B cell (primary cell): ENCODE data around the gene SLC4A2. TPM values are rescaled to one million over a fixed set of nuclear protein-coding genes. Genes with fewer than 3 reads are reported as not detected.

Experiments used
- ATAC-seq: fragments of 200-7000 bp; cut with Tn5 transposase; one replicate; pipeline ENCODE4 v1.10.0; 2021; ENCODE audit warnings: low read depth, mild to moderate bottlenecking, moderate number of reproducible peaks, moderate library complexity
- CTCF ChIA-PET: fragments of 350-600 bp; sonication (Branson Sonifier 250); formaldehyde crosslinking; loops from one replicate; lab custom pipeline; 2021; ENCODE audit warnings: antibody characterized with exemption, inconsistent platforms; lab: Charles Lee
- POLR2A ChIA-PET: fragments of 350-600 bp; sonication (Branson Sonifier 250); formaldehyde crosslinking; loops from one replicate; lab custom pipeline; 2021; ENCODE audit warnings: antibody characterized with exemption; lab: Charles Lee
- DNase-seq: peaks from one replicate; pipeline ENCODE4 v3.0.0; 2013
- H2AFZ ChIP-seq: 2 replicates; pipeline ENCODE4 v1.6.1; 2012; ENCODE audit warnings: mild to moderate bottlenecking, low read depth, low read length; ENCODE audit not compliant: insufficient read depth, poor library complexity, severe bottlenecking
- H3K27ac ChIP-seq, 2 donors: 1 replicate in 1 of 2; 2 replicates in 1 of 2; pipeline ENCODE4 v1.5.1; 2012 to 2013; ENCODE audit warnings: low read length in 2 of 2, mild to moderate bottlenecking in 2 of 2, moderate library complexity in 1 of 2
- H3K27me3 ChIP-seq, 4 experiments: fragments of 200-600 bp in 1 of 4; sonication (generic) in 1 of 4; replicated peaks in 1 of 4; 1 replicate in 2 of 4; 2 replicates in 2 of 4; pipeline versions ENCODE4 v1.6.1 to v1.7.0; 2013 to 2016; ENCODE audit warnings: low read length in 3 of 4, mild to moderate bottlenecking in 2 of 4, mixed read lengths in 1 of 4, moderate library complexity in 1 of 4; ENCODE audit not compliant: insufficient read depth in 4 of 4, control insufficient read depth in 3 of 4; ENCODE audit errors: control extremely low read depth in 1 of 4
- H3K36me3 ChIP-seq, 2 experiments: replicated peaks in 1 of 2; 1 replicate in 1 of 2; 2 replicates in 1 of 2; pipeline versions ENCODE4 v1.6.1 to v1.7.1; 2013; ENCODE audit warnings: low read length in 1 of 2; ENCODE audit not compliant: insufficient read depth in 2 of 2, control insufficient read depth in 1 of 2; ENCODE audit errors: control extremely low read depth in 1 of 2, extremely low read depth in 1 of 2
- H3K4me1 ChIP-seq, 2 donors: fragments of 200-600 bp in 1 of 2; sonication (generic) in 1 of 2; 1 replicate in 1 of 2; 2 replicates in 1 of 2; pipeline versions ENCODE4 v1.5.1 to v1.6.1; 2013 to 2017; ENCODE audit warnings: low read length in 2 of 2; ENCODE audit not compliant: control insufficient read depth in 2 of 2, insufficient read depth in 2 of 2
- H3K4me2 ChIP-seq: replicated peaks from 2 replicates; pipeline ENCODE3; 2012; ENCODE audit warnings: mild to moderate bottlenecking, low read depth, low read length; ENCODE audit not compliant: poor library complexity, severe bottlenecking
- H3K4me3 ChIP-seq, 5 experiments: fragments of 200-600 bp in 1 of 5; sonication (generic) in 1 of 5; 1 replicate in 3 of 5; 2 replicates in 2 of 5; pipeline versions ENCODE4 v1.5.1 to v1.7.0; 2011 to 2016; ENCODE audit warnings: low read length in 4 of 5, mild to moderate bottlenecking in 4 of 5, low read depth in 2 of 5, control low read depth in 1 of 5, moderate library complexity in 1 of 5; ENCODE audit not compliant: insufficient read depth in 1 of 5; ENCODE audit errors: control extremely low read depth in 1 of 5, extremely low read depth in 1 of 5
- H3K79me2 ChIP-seq: fragments of 200-600 bp; sonication (generic); one replicate; pipeline ENCODE4 v1.6.0; 2016; ENCODE audit warnings: low read length; ENCODE audit not compliant: control insufficient read depth, insufficient read depth
- H3K9ac ChIP-seq: fragments of 200-600 bp; sonication (generic); 2 replicates; pipeline ENCODE4 v1.6.1; 2017; ENCODE audit warnings: mild to moderate bottlenecking, low read length, moderate library complexity
- H3K9me3 ChIP-seq, 3 donors: one replicate each; pipeline versions ENCODE4 v1.6.1 to v1.7.1; 2013; ENCODE audit warnings: low read length in 2 of 3; ENCODE audit not compliant: control insufficient read depth in 2 of 3, insufficient read depth in 1 of 3; ENCODE audit errors: control extremely low read depth in 1 of 3
- H4K20me1 ChIP-seq: 2 replicates; pipeline ENCODE4 v1.6.0; 2012; ENCODE audit warnings: mild to moderate bottlenecking, low read length; ENCODE audit not compliant: insufficient read depth, control insufficient read depth, poor library complexity, severe bottlenecking
- H3K27ac Mint-ChIP-seq: one replicate; pipeline ENCODE4 v1.8.0; 2021; ENCODE audit warnings: mixed read lengths
- H3K27me3 Mint-ChIP-seq: one replicate; pipeline ENCODE4 v1.8.0; 2021; ENCODE audit warnings: mixed read lengths
- H3K4me1 Mint-ChIP-seq: one replicate; pipeline ENCODE4 v1.8.0; 2021; ENCODE audit warnings: mixed read lengths
- H3K4me3 Mint-ChIP-seq: one replicate; pipeline ENCODE4 v1.8.0; 2021; ENCODE audit warnings: mixed read lengths
- H3K9me3 Mint-ChIP-seq: one replicate; pipeline ENCODE4 v1.8.0; 2022; ENCODE audit warnings: mixed read lengths; ENCODE audit not compliant: insufficient read depth
- CTCF ChIP-seq: fragments of 200-600 bp; IDR thresholded peaks from one replicate; pipeline ENCODE4 v1.8.0; 2022; ENCODE audit warnings: antibody characterized with exemption, mild to moderate bottlenecking
- EZH2 ChIP-seq: IDR thresholded peaks from 2 replicates; pipeline ENCODE4 v1.6.1; 2012; ENCODE audit warnings: borderline replicate concordance, low read depth, mild to moderate bottlenecking, moderate library complexity, low read length; ENCODE audit not compliant: insufficient read depth, poor library complexity, severe bottlenecking
- WGBS: methylation state at CpG from one replicate; pipeline ENCODE4 v1.1.5; 2013; ENCODE audit warnings: missing lambda C conversion rate; ENCODE audit not compliant: insufficient coverage; 5-methylcytosine and 5-hydroxymethylcytosine counted together
- intact Hi-C: fragments of 100-400 bp; cut with micrococcal nuclease; formaldehyde crosslinking; loops from one replicate; pipeline ENCODE4 v1.10.0; 2022
- polyA plus RNA-seq: library from polyadenylated mRNA; depleted of rRNA; stranded (reverse); fragments of >200 nt; gene quantifications from 2 replicates; pipeline ENCODE4 v1.2.3, GENCODE V29; 2012
- total RNA-seq, 2 donors: library from RNA; stranded (reverse); fragments of 120-200 nt in 1 of 2; gene quantifications; 1 replicate in 1 of 2; 2 replicates in 1 of 2; pipeline versions ENCODE4 v1.2.3 to v1.2.4, GENCODE V29; 2013 to 2022

The SLC4A2 gene
- total and polyA plus RNA-seq, 2 donors (not counting 1 experiment from before 2014, with no cell fraction given) = 82.8 to 113 TPM

- Histone ChIP-seq H3K4me3 (no peak overlapping the region), H3K79me2 (no peaks in the 10 kb centered on the region), H3K27me3 (peaks cover 0 to 29% (median 7%) of the 10 kb centered on the region in 4 experiments), H4K20me1 (peaks cover 6% of the 10 kb centered on the region), H3K4me1 (peaks cover 0 to 3% of the 10 kb centered on the region in 2 donors), H3K36me3 (no peaks in the 10 kb centered on the region), H3K4me2 (peak overlapping the region; percentile 44), H2AFZ (no peak overlapping the region), H3K9ac (no peak overlapping the region), H3K9me3 (no peaks in the 10 kb centered on the region), H3K27ac (no peak overlapping the region)
- DNase-seq (no peak), ATAC-seq (no peak)
- no peak for TF ChIP-seq EZH2
- TF ChIP-seq CTCF = no peak
- Mint-ChIP-seq H3K9me3 (no peaks in the 10 kb centered on the region), H3K27me3 (peaks cover 17% of the 10 kb centered on the region), H3K4me3 (peak overlapping the region; percentile 60), H3K27ac (no peak overlapping the region), H3K4me1 (peaks cover 10% of the 10 kb centered on the region)
- intact Hi-C loops = no loop called here
- ChIA-PET POLR2A (no interaction called here), CTCF (interaction anchor here (0.9 kb wide), 1 partner anchor 9 kb away, joined by 3 read pairs; no protein-coding TSS in a partner anchor)
- WGBS = 93% methylated on average over 13 of the region's 14 CpGs
Measured at GRCh38 chr7:151115836-151116418, 56.5 kb downstream of the SLC4A2 start.
